HG02870 (cell line): ENCODE data around the gene ENAH.

Experiments
- ATAC-seq: cut with Tn5 transposase; IDR thresholded peaks from one replicate; pipeline ENCODE4 v1.9.1; 2021; ENCODE audit warnings: mild to moderate bottlenecking, moderate library complexity; ENCODE audit not compliant: unreplicated experiment

The ENAH gene

GRCh38 chr1:225608014-225608796 is 44.7 kb downstream of the ENAH start:
- ATAC-seq = no peak

- no peak for ATAC-seq
Observed at GRCh38 chr1:225607355-225607754, 45.6 kb downstream of the ENAH start.

- no peak for ATAC-seq
Observed at GRCh38 chr1:225603538-225604354, 49.2 kb downstream of the ENAH start.

GRCh38 chr1:225602590-225603206 is 50.2 kb downstream of the ENAH start:
- no peak for ATAC-seq

- ATAC-seq = no peak
Observed at GRCh38 chr1:225601902-225602589, 50.9 kb downstream of the ENAH start.

- no peak for ATAC-seq
Observed at GRCh38 chr1:225598847-225599246, 54.1 kb downstream of the ENAH start.

GRCh38 chr1:225597926-225598575 is 54.9 kb downstream of the ENAH start:
- no peak for ATAC-seq

GRCh38 chr1:225596736-225597135 is 56.2 kb downstream of the ENAH start:
- ATAC-seq = no peak

GRCh38 chr1:225595974-225596551 is 56.9 kb downstream of the ENAH start:
- no peak for ATAC-seq

- no peak for ATAC-seq
Observed at GRCh38 chr1:225595452-225595851, 57.5 kb downstream of the ENAH start.

- ATAC-seq = no peak
Observed at GRCh38 chr1:225593414-225593813, 59.5 kb downstream of the ENAH start.

GRCh38 chr1:225592362-225593025 is 60.4 kb downstream of the ENAH start:
- ATAC-seq = no peak

GRCh38 chr1:225587310-225587709 is 65.6 kb downstream of the ENAH start:
- ATAC-seq = no peak

GRCh38 chr1:225581186-225581585 is 71.7 kb downstream of the ENAH start:
- no peak for ATAC-seq

GRCh38 chr1:225580238-225581099 is 72.5 kb downstream of the ENAH start:
- no peak for ATAC-seq

- ATAC-seq = no peak
Observed at GRCh38 chr1:225578251-225578977, 74.5 kb downstream of the ENAH start.

- ATAC-seq = no peak
Observed at GRCh38 chr1:225577241-225577640, 75.7 kb downstream of the ENAH start.

GRCh38 chr1:225573216-225573615 is 79.7 kb downstream of the ENAH start:
- ATAC-seq = no peak
